RPMI7951 (cell line): Measurements from ENCODE around the gene USP36. TPM values are rescaled to one million over a fixed set of nuclear protein-coding genes. Genes with fewer than 3 reads are reported as not detected.
A peak's percentile ranks its signal among the peaks of the same experiment; 100 is the strongest.
"Not testable (repeated sequence)": the region's sequence is repeated elsewhere in the genome, so short reads cannot be mapped to it uniquely, and the experiment has no call there.

Experiments used
- DNase-seq: peaks from one replicate; pipeline ENCODE4 v3.0.0-alpha.2; 2012; ENCODE audit warnings: low read depth
- total RNA-seq: library from RNA; depleted of rRNA; stranded (reverse); fragments of >200 nt; shearing (Covaris generic); gene quantifications from 2 replicates; pipeline ENCODE4 v1.2.3, GENCODE V29; 2014

USP36 gene
- total RNA-seq, 1 experiment from 2014 or later: 11.2 TPM

GRCh38 chr17:78793415-78793814 is 47.2 kb downstream of the USP36 start:
- no peak for DNase-seq

GRCh38 chr17:78791840-78792709 is 48.5 kb downstream of the USP36 start:
- no peak for DNase-seq

GRCh38 chr17:78790552-78790951 is 50.1 kb downstream of the USP36 start:
- no peak for DNase-seq

GRCh38 chr17:78789663-78790181 is 50.9 kb downstream of the USP36 start:
- no peak for DNase-seq

- DNase-seq: no peak
These were observed 51.4 kb downstream of the USP36 start for GRCh38 chr17:78789149-78789662.

- no peak for DNase-seq
These were observed 52.2 kb downstream of the USP36 start for GRCh38 chr17:78788451-78788850.

- DNase-seq: no peak
These were observed 53.2 kb downstream of the USP36 start for GRCh38 chr17:78787444-78787843.

- no peak for DNase-seq
These were observed 55.0 kb downstream of the USP36 start for GRCh38 chr17:78785663-78786057.

GRCh38 chr17:78785011-78785662 is 55.5 kb downstream of the USP36 start:
- DNase-seq: no peak

GRCh38 chr17:78784352-78784751 is 56.3 kb downstream of the USP36 start:
- DNase-seq: no peak

- DNase-seq: no peak
These were observed 56.8 kb downstream of the USP36 start for GRCh38 chr17:78783711-78784324.

- no peak for DNase-seq
These were observed 58.7 kb downstream of the USP36 start, which contains the start of gene CYTH1 for GRCh38 chr17:78781893-78782304. Gene CYTH1 (minus strand): TSS chr17:78782273. CDS start chr17:78782223, 50 bp downstream.

- peak; percentile 40 for DNase-seq
These were observed 59.3 kb downstream of the USP36 start for GRCh38 chr17:78781104-78781892.

- DNase-seq: no peak
These were observed 60.3 kb downstream of the USP36 start for GRCh38 chr17:78780335-78780734.

- DNase-seq: no peak
These were observed 60.8 kb downstream of the USP36 start for GRCh38 chr17:78779850-78780249.

- DNase-seq: not testable (repeated sequence)
These were observed 61.3 kb downstream of the USP36 start for GRCh38 chr17:78779286-78779651.

- no peak for DNase-seq
These were observed 62.7 kb downstream of the USP36 start for GRCh38 chr17:78777881-78778280.

- no peak for DNase-seq
These were observed 65.5 kb downstream of the USP36 start for GRCh38 chr17:78774956-78775571.

GRCh38 chr17:78774453-78774852 is 66.2 kb downstream of the USP36 start:
- no peak for DNase-seq

- no peak for DNase-seq
These were observed 68.7 kb downstream of the USP36 start for GRCh38 chr17:78771758-78772382.
